ENCODE data around the gene NAPA.

Gene NAPA

GRCh38 chr19:47458672-47459071 lies 56.2 kb downstream of the NAPA start:
- no peak for DNase-seq (ENCODE audit: low read depth in 2 of 2)

GRCh38 chr19:47456721-47457474 lies 58.0 kb downstream of the NAPA start:
- no peak for DNase-seq (ENCODE audit: low read depth in 2 of 2)

- DNase-seq (ENCODE audit: low read depth in 2 of 2): no peak
Measured at GRCh38 chr19:47450478-47450877, 64.4 kb downstream of the NAPA start.

- DNase-seq (ENCODE audit: low read depth in 2 of 2): no peak
Measured at GRCh38 chr19:47448360-47448727, 66.5 kb downstream of the NAPA start.

GRCh38 chr19:47447470-47448359 lies 67.1 kb downstream of the NAPA start:
- no peak for DNase-seq (ENCODE audit: low read depth in 2 of 2)

- no peak for DNase-seq (ENCODE audit: low read depth in 2 of 2)
Measured at GRCh38 chr19:47446534-47447469, 68.1 kb downstream of the NAPA start.

- peak; percentile 59 to 72 for DNase-seq (ENCODE audit: low read depth in 2 of 2)
Measured at GRCh38 chr19:47445937-47446402, 68.9 kb downstream of the NAPA start.

- no peak for DNase-seq (ENCODE audit: low read depth in 2 of 2)
Measured at GRCh38 chr19:47445527-47445926, 69.3 kb downstream of the NAPA start.

GRCh38 chr19:47444388-47444821 lies 70.5 kb downstream of the NAPA start:
- DNase-seq (ENCODE audit: low read depth in 2 of 2): no peak

GRCh38 chr19:47443331-47443730 lies 71.5 kb downstream of the NAPA start:
- DNase-seq (ENCODE audit: low read depth in 2 of 2): no peak

GRCh38 chr19:47438793-47439220 lies 76.1 kb downstream of the NAPA start:
- DNase-seq (ENCODE audit: low read depth in 2 of 2): no peak

All from activated CD8-positive, alpha-beta memory T cell treated with anti-CD3 and anti-CD28 coated beads for 4 hours (primary cell).